Measurements from ENCODE around the gene LRCOL1.

Gene LRCOL1

GRCh38 chr12:132649226-132649945 lies 39.0 kb upstream of the LRCOL1 start:
- Histone ChIP-seq H3K4me3 (no peak overlapping the region), H3K36me3 (peaks cover 78 to 97% (median 95%) of the 10 kb centered on the region in 11 experiments)
- TF ChIP-seq Cebpa-rat (IDR thresholded peaks at IDR 0.05) = no peak

GRCh38 chr12:132648616-132649225 lies 38.3 kb upstream of the LRCOL1 start:
- Histone ChIP-seq H4K20me1 (peaks cover 0 to 32% (median 0%) of the 10 kb centered on the region in 11 experiments; a peak in 8 of 22 replicates), H3K4me3 (no peak overlapping the region), H3K36me3 (peaks cover 73 to 97% (median 95%) of the 10 kb centered on the region in 11 experiments), H3K4me2 (no peak overlapping the region), H3K27ac (no peak overlapping the region), H3K9ac (no peak overlapping the region), H3K4me1 (no peaks in the 10 kb centered on the region; a peak in 3 of 20 replicates), H3K9me3 (replicated peaks in 1 of 11) (no peaks in the 10 kb centered on the region), H3K27me3 (no peaks in the 10 kb centered on the region)
- no peak for TF ChIP-seq Cebpa-rat (IDR thresholded peaks at IDR 0.05)

More at GRCh38 chr12:132649226-132649945, 39.0 kb upstream of the LRCOL1 start:
- Histone ChIP-seq H3K9ac (no peak overlapping the region), H3K4me2 (no peak overlapping the region), H3K4me1 (no peaks in the 10 kb centered on the region; a peak in 4 of 20 replicates), H4K20me1 (peaks cover 0 to 29% (median 0%) of the 10 kb centered on the region in 11 experiments; a peak in 8 of 22 replicates), H3K9me3 (replicated peaks in 1 of 11) (no peaks in the 10 kb centered on the region), H3K27me3 (no peaks in the 10 kb centered on the region), H3K27ac (no peak overlapping the region)

GRCh38 chr12:132647858-132648257 lies 37.5 kb upstream of the LRCOL1 start:
- H3K4me3 ChIP-seq = no peak overlapping the region
- no peak overlapping the region for H3K4me2 ChIP-seq
- H3K27ac ChIP-seq = no peak overlapping the region
- no peaks in the 10 kb centered on the region; a peak in 1 of 20 replicates for H3K4me1 ChIP-seq
- peaks cover 74 to 97% (median 95%) of the 10 kb centered on the region in 11 experiments for H3K36me3 ChIP-seq
- no peaks in the 10 kb centered on the region for H3K27me3 ChIP-seq
- H4K20me1 ChIP-seq = peaks cover 0 to 41% (median 0%) of the 10 kb centered on the region in 11 experiments; a peak in 10 of 22 replicates
- TF ChIP-seq Cebpa-rat (IDR thresholded peaks at IDR 0.05) = no peak
- no peaks in the 10 kb centered on the region for H3K9me3 ChIP-seq (replicated peaks in 1 of 11)
- no peak overlapping the region for H3K9ac ChIP-seq

GRCh38 chr12:132646850-132647249 lies 36.5 kb upstream of the LRCOL1 start:
- H4K20me1 ChIP-seq = peaks cover 0 to 51% (median 0%) of the 10 kb centered on the region in 11 experiments; a peak in 10 of 22 replicates
- no peaks in the 10 kb centered on the region for H3K9me3 ChIP-seq (replicated peaks in 1 of 11)
- H3K4me2 ChIP-seq = no peak overlapping the region
- H3K9ac ChIP-seq = no peak overlapping the region
- H3K4me3 ChIP-seq = no peak overlapping the region
- no peaks in the 10 kb centered on the region; a peak in 1 of 20 replicates for H3K4me1 ChIP-seq
- H3K36me3 ChIP-seq = peaks cover 75 to 97% (median 95%) of the 10 kb centered on the region in 11 experiments
- TF ChIP-seq Cebpa-rat (IDR thresholded peaks at IDR 0.05) = no peak
- no peak overlapping the region for H3K27ac ChIP-seq
- no peaks in the 10 kb centered on the region for H3K27me3 ChIP-seq

- Histone ChIP-seq H4K20me1 (peaks cover 0 to 68% (median 22%) of the 10 kb centered on the region in 11 experiments; a peak in 15 of 22 replicates), H3K4me2 (no peak overlapping the region), H3K9me3 (replicated peaks in 1 of 11) (no peaks in the 10 kb centered on the region), H3K27me3 (no peaks in the 10 kb centered on the region), H3K4me1 (peaks cover 0 to 17% (median 2%) of the 10 kb centered on the region in 10 experiments; a peak in 7 of 20 replicates), H3K27ac (no peak overlapping the region), H3K36me3 (peaks cover 74 to 97% (median 94%) of the 10 kb centered on the region in 11 experiments), H3K9ac (no peak overlapping the region), H3K4me3 (no peak overlapping the region)
- no peak for TF ChIP-seq Cebpa-rat (IDR thresholded peaks at IDR 0.05)
These were observed 32.8 kb upstream of the LRCOL1 start for GRCh38 chr12:132642846-132643835.

- TF ChIP-seq Cebpa-rat (IDR thresholded peaks at IDR 0.05) = no peak
These were observed 31.6 kb upstream of the LRCOL1 start for GRCh38 chr12:132641811-132642650.

GRCh38 chr12:132640936-132641335 lies 30.6 kb upstream of the LRCOL1 start:
- Histone ChIP-seq H3K36me3 (peaks cover 74 to 97% (median 94%) of the 10 kb centered on the region in 11 experiments), H3K9ac (no peak overlapping the region), H3K9me3 (replicated peaks in 1 of 11) (no peaks in the 10 kb centered on the region), H3K27me3 (no peaks in the 10 kb centered on the region), H4K20me1 (peaks cover 0 to 79% (median 44%) of the 10 kb centered on the region in 11 experiments; a peak in 16 of 22 replicates), H3K4me2 (no peak overlapping the region), H3K4me3 (no peak overlapping the region), H3K4me1 (peaks cover 0 to 36% (median 22%) of the 10 kb centered on the region in 10 experiments; a peak in 15 of 20 replicates), H3K27ac (no peak overlapping the region)
- TF ChIP-seq Cebpa-rat (IDR thresholded peaks at IDR 0.05) = no peak

More at GRCh38 chr12:132641811-132642650, 31.6 kb upstream of the LRCOL1 start:
- Histone ChIP-seq H3K27me3 (no peaks in the 10 kb centered on the region), H3K27ac (no peak overlapping the region), H3K36me3 (peaks cover 74 to 97% (median 94%) of the 10 kb centered on the region in 11 experiments), H3K4me2 (no peak overlapping the region), H3K4me3 (no peak overlapping the region), H3K4me1 (peaks cover 0 to 27% (median 12%) of the 10 kb centered on the region in 10 experiments; a peak in 15 of 20 replicates), H3K9me3 (replicated peaks in 1 of 11) (no peaks in the 10 kb centered on the region), H4K20me1 (peaks cover 0 to 70% (median 33%) of the 10 kb centered on the region in 11 experiments; a peak in 16 of 22 replicates), H3K9ac (no peak overlapping the region)
